NOMO-1 treated with dmso at 0.1 percent for 144 hours (cell line): ENCODE data around the gene MYO18B.

Source experiments
- DNase-seq: peaks from one replicate; lab custom pipeline; 2025; ENCODE audit not compliant: unreplicated experiment; lab: John Stamatoyannopoulos, UW

MYO18B gene

GRCh38 chr22:25712661-25713400 is 29.2 kb upstream of the MYO18B start:
- DNase-seq: no peak

GRCh38 chr22:25714070-25714469 is 27.9 kb upstream of the MYO18B start:
- DNase-seq: no peak

GRCh38 chr22:25714739-25715138 is 27.2 kb upstream of the MYO18B start:
- DNase-seq: no peak

- no peak for DNase-seq
Observed at GRCh38 chr22:25716637-25717036, 25.4 kb upstream of the MYO18B start.

- DNase-seq: no peak
Observed at GRCh38 chr22:25718135-25718840, 23.7 kb upstream of the MYO18B start.

GRCh38 chr22:25722223-25722622 is 19.8 kb upstream of the MYO18B start:
- DNase-seq: no peak

GRCh38 chr22:25722626-25723025 is 19.4 kb upstream of the MYO18B start:
- DNase-seq: no peak

GRCh38 chr22:25726241-25726640 is 15.7 kb upstream of the MYO18B start:
- no peak for DNase-seq

- no peak for DNase-seq
Observed at GRCh38 chr22:25728071-25728470, 13.9 kb upstream of the MYO18B start.

- no peak for DNase-seq
Observed at GRCh38 chr22:25729016-25729995, 12.7 kb upstream of the MYO18B start.

GRCh38 chr22:25735650-25736049 is 6.3 kb upstream of the MYO18B start:
- DNase-seq: no peak

GRCh38 chr22:25736378-25737011 is 5.5 kb upstream of the MYO18B start:
- DNase-seq: no peak

- DNase-seq: no peak
Observed at GRCh38 chr22:25739659-25740344, 2.2 kb upstream of the MYO18B start.

- DNase-seq: no peak
Observed at GRCh38 chr22:25742918-25743708, 1.1 kb downstream of the MYO18B start.

GRCh38 chr22:25744694-25745093 is 2.7 kb downstream of the MYO18B start:
- DNase-seq: no peak

GRCh38 chr22:25745341-25746011 is 3.5 kb downstream of the MYO18B start:
- DNase-seq: no peak

GRCh38 chr22:25746012-25746373 is 4.0 kb downstream of the MYO18B start:
- DNase-seq: no peak

- no peak for DNase-seq
Observed at GRCh38 chr22:25747245-25747944, 5.4 kb downstream of the MYO18B start.
